ENCODE data around the gene ZNF143.

DNA sequence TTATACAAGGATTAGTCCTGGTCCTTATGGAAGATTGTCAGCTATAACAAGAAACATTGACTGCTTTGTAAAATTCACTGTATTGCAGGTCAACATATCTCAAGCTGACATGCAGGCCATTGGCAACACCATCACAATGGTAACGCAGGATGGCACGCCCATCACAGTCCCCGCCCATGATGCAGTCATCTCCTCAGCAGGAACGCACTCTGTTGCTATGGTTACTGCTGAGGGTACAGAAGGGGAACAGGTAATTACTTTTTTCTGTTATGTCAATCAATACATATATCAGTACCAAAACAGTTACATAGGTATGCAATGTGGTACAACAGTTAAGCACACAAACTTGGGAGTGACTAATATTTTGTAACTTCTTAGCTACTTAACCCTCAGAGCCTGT is 55.3 kb downstream of the ZNF143 start:
- TF ChIP-seq, protein P1, sequence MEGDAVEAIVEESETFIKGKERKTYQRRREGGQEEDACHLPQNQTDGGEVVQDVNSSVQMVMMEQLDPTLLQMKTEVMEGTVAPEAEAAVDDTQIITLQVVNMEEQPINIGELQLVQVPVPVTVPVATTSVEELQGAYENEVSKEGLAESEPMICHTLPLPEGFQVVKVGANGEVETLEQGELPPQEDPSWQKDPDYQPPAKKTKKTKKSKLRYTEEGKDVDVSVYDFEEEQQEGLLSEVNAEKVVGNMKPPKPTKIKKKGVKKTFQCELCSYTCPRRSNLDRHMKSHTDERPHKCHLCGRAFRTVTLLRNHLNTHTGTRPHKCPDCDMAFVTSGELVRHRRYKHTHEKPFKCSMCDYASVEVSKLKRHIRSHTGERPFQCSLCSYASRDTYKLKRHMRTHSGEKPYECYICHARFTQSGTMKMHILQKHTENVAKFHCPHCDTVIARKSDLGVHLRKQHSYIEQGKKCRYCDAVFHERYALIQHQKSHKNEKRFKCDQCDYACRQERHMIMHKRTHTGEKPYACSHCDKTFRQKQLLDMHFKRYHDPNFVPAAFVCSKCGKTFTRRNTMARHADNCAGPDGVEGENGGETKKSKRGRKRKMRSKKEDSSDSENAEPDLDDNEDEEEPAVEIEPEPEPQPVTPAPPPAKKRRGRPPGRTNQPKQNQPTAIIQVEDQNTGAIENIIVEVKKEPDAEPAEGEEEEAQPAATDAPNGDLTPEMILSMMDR (conservative IDR thresholded peaks at IDR 0.05) = no peak
- no peak for TF ChIP-seq ZFX (IDR thresholded peaks at IDR 0.05)
